IMR-90 (cell line): ENCODE data around the gene JMJD7. TPM values are rescaled to one million over a fixed set of nuclear protein-coding genes. Genes with fewer than 3 reads are reported as not detected.
A peak's percentile ranks its signal among the peaks of the same experiment; 100 is the strongest.

ENCODE experiments used
- ATAC-seq: fragments of 200-7000 bp; cut with Tn5 transposase; 2 replicates; pipeline ENCODE4 v1.9.1; 2020; ENCODE audit warnings: low read depth, mild to moderate bottlenecking, moderate library complexity
- BruUV-seq: library from RNA; stranded (reverse); fragments of 400-500 nt; replicated peaks from 2 replicates; lab custom pipeline; 2021; lab: Mats Ljungman, UMichigan
- CTCF ChIA-PET: fragments of 300-600 bp; formaldehyde crosslinking; extraction: SDS; loops from one replicate; lab custom pipeline; 2021; ENCODE audit warnings: antibody characterized with exemption; lab: Yijun Ruan, JAX
- POLR2A ChIA-PET: fragments of 300-600 bp; sonication (Branson Sonifier 250); formaldehyde crosslinking; loops from one replicate; lab custom pipeline; 2022; ENCODE audit warnings: antibody characterized with exemption; ENCODE audit not compliant: unreplicated experiment; lab: Charles Lee
- DNase-seq: peaks from one replicate; pipeline ENCODE4 v3.0.0; 2013
- H2AFZ ChIP-seq: replicated peaks from 2 replicates; pipeline ENCODE3; 2013; ENCODE audit warnings: low read length, mild to moderate bottlenecking; ENCODE audit not compliant: poor library complexity
- H2AK5ac ChIP-seq: 2 replicates; pipeline ENCODE4 v1.6.1; 2013; ENCODE audit warnings: low read depth, low read length, inconsistent platforms
- H2AK9ac ChIP-seq: replicated peaks from 2 replicates; pipeline ENCODE3; 2013; ENCODE audit warnings: mild to moderate bottlenecking, low read depth, low read length, moderate library complexity; ENCODE audit not compliant: poor library complexity
- H2BK120ac ChIP-seq: 2 replicates; pipeline ENCODE4 v1.6.1; 2013; ENCODE audit warnings: low read depth, low read length, inconsistent platforms
- H2BK15ac ChIP-seq: 3 replicates; pipeline ENCODE4 v1.6.1; 2013; ENCODE audit warnings: low read depth, low read length, inconsistent platforms
- H2BK20ac ChIP-seq: 2 replicates; pipeline ENCODE4 v1.6.1; 2013; ENCODE audit warnings: low read depth, mild to moderate bottlenecking, inconsistent platforms, low read length, moderate library complexity
- H2BK5ac ChIP-seq: 2 replicates; pipeline ENCODE4 v1.6.1; 2013; ENCODE audit warnings: mild to moderate bottlenecking, low read depth, low read length, inconsistent platforms; ENCODE audit not compliant: poor library complexity, severe bottlenecking
- H3K14ac ChIP-seq: replicated peaks from 2 replicates; pipeline ENCODE4 v1.6.1; 2013; ENCODE audit warnings: low read depth, low read length, inconsistent platforms
- H3K18ac ChIP-seq: 2 replicates; pipeline ENCODE4 v1.6.1; 2013; ENCODE audit warnings: low read depth, low read length, control low read depth
- H3K23ac ChIP-seq: 2 replicates; pipeline ENCODE4 v1.6.1; 2013; ENCODE audit warnings: low read depth, low read length, inconsistent platforms
- H3K27ac ChIP-seq: 2 replicates; pipeline ENCODE4 v1.5.1; 2013; ENCODE audit warnings: mild to moderate bottlenecking, control low read depth, low read length; ENCODE audit not compliant: insufficient read depth
- H3K27me3 ChIP-seq: 2 replicates; pipeline ENCODE4 v1.6.1; 2013; ENCODE audit warnings: low read length; ENCODE audit not compliant: control insufficient read depth, insufficient read depth
- H3K36me3 ChIP-seq: 2 replicates; pipeline ENCODE4 v1.6.1; 2013; ENCODE audit warnings: low read length, mixed read lengths; ENCODE audit not compliant: control insufficient read depth, insufficient read depth
- H3K4ac ChIP-seq: 2 replicates; pipeline ENCODE4 v1.6.1; 2013; ENCODE audit warnings: low read depth, low read length, inconsistent platforms
- H3K4me1 ChIP-seq: 2 replicates; pipeline ENCODE4 v1.6.1; 2013; ENCODE audit warnings: low read length, mixed read lengths; ENCODE audit not compliant: control insufficient read depth, insufficient read depth
- H3K4me2 ChIP-seq: 2 replicates; pipeline ENCODE4 v1.6.1; 2013; ENCODE audit warnings: low read depth, mild to moderate bottlenecking, control low read depth, low read length, moderate library complexity
- H3K4me3 ChIP-seq: 2 replicates; pipeline ENCODE4 v1.5.1; 2013; ENCODE audit warnings: low read depth, mild to moderate bottlenecking, control low read depth, low read length, moderate library complexity; ENCODE audit not compliant: insufficient read depth
- H3K56ac ChIP-seq: 2 replicates; pipeline ENCODE4 v1.6.1; 2013; ENCODE audit warnings: low read length, inconsistent platforms; ENCODE audit not compliant: insufficient read depth; ENCODE audit errors: extremely low read depth
- H3K79me1 ChIP-seq, 2 experiments: 2 replicates each; pipeline ENCODE4 v1.6.1; 2013; ENCODE audit warnings: low read length in 2 of 2, inconsistent platforms in 1 of 2, low read depth in 1 of 2
- H3K9ac ChIP-seq: 2 replicates; pipeline ENCODE4 v1.6.1; 2013; ENCODE audit warnings: low read depth, low read length, control low read depth
- H3K9me1 ChIP-seq: 2 replicates; pipeline ENCODE4 v1.6.1; 2013; ENCODE audit warnings: low read length, inconsistent platforms; ENCODE audit not compliant: insufficient read depth
- H3K9me3 ChIP-seq: 2 replicates; pipeline ENCODE4 v1.6.1; 2013; ENCODE audit warnings: low read length; ENCODE audit not compliant: control insufficient read depth, insufficient read depth
- H4K20me1 ChIP-seq: 2 replicates; pipeline ENCODE4 v1.6.1; 2013; ENCODE audit warnings: low read length, inconsistent platforms; ENCODE audit not compliant: insufficient read depth
- H4K5ac ChIP-seq: 2 replicates; pipeline ENCODE4 v1.6.1; 2013; ENCODE audit warnings: mild to moderate bottlenecking, low read depth, low read length, control low read depth
- H4K8ac ChIP-seq, 2 experiments: 2 replicates each; pipeline ENCODE4 v1.6.1; 2013; ENCODE audit warnings: low read depth in 2 of 2, low read length in 2 of 2, control low read depth in 1 of 2, inconsistent platforms in 1 of 2
- H4K91ac ChIP-seq: 2 replicates; pipeline ENCODE4 v1.6.1; 2013; ENCODE audit warnings: low read depth, low read length, inconsistent platforms; ENCODE audit not compliant: insufficient read depth
- BHLHE40 ChIP-seq: fragments of 150-350 bp; IDR thresholded peaks from 2 replicates; pipeline ENCODE4 v1.6.1; 2016; ENCODE audit warnings: mild to moderate bottlenecking, low read depth, low read length
- FOS ChIP-seq: fragments of 150-350 bp; IDR thresholded peaks from 2 replicates; pipeline ENCODE4 v1.6.1; 2016; ENCODE audit warnings: low read depth, low read length
- RCOR1 ChIP-seq: IDR thresholded peaks from 2 replicates; pipeline ENCODE4 v1.6.1; 2012; ENCODE audit warnings: mild to moderate bottlenecking, low read length, improper control_type of control experiment; ENCODE audit not compliant: insufficient replicate concordance
- WGBS, 2 experiments: methylation state at CpG; one replicate each; pipeline versions ENCODE4 v1.1.5 to v1.1.7; 2013; ENCODE audit warnings: missing lambda C conversion rate in 2 of 2; ENCODE audit not compliant: insufficient read length in 1 of 2; ENCODE audit errors: extremely low coverage in 2 of 2; 5-methylcytosine and 5-hydroxymethylcytosine counted together
- dilution Hi-C: fragments of 300-500 bp; cut with HindIII; formaldehyde crosslinking; loops from one replicate; pipeline ENCODE4 v1.14.3; 2018; ENCODE audit warnings: low sequenced_read_pairs; ENCODE audit not compliant: unreplicated experiment
- in situ Hi-C: fragments of 300-500 bp; cut with MboI; formaldehyde crosslinking; loops from 3 replicates; pipeline ENCODE4 v1.14.3; 2019; ENCODE audit warnings: low sequenced_read_pairs, inconsistent platforms, mixed read lengths
- intact Hi-C: fragments of 100-400 bp; cut with micrococcal nuclease; formaldehyde crosslinking; loops from 2 replicates; pipeline ENCODE4 v1.10.0; 2022
- polyA plus RNA-seq, 3 experiments: library from polyadenylated mRNA; depleted of rRNA; stranded (reverse); fragments of >200 nt; gene quantifications; 2 replicates each; pipeline ENCODE4 v1.2.3, GENCODE V29; 2012; ENCODE audit warnings: low replicate concordance in 1 of 3
- total RNA-seq: library from RNA; depleted of rRNA; stranded (reverse); fragments of >200 nt; gene quantifications from 2 replicates; pipeline ENCODE4 v1.2.3, GENCODE V29; 2012

Gene JMJD7
- total and polyA plus RNA-seq, 2 of the 4 experiments (the other 2 are of a cell fraction) = 5.0 to 6.3 TPM

DNA sequence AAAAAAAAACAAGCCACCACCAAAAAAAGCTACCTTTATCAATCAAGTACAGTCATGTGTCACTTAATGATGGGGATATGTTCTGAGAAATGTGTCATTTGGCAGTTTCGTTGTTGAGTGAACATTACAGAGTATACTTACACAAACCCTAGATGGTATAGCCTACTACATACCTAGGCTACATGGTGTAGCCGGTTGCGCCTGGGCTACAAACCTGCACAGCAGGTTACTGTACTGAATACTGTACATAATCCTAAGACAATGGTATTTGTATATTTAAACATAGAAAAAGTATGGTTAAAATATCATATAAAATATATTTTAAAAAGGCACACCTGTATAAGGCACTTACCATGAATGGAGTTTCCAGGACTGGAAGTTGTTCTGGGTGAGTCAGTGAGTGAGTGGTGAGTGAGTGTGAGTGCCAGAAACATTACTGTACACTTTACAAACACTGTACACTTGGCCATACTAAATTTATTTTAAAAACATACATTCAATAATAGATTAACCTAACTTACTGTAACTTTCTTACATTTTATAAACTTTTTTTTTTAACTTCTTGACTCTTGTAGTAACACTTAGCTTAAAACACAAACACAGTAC lies 25.9 kb upstream of the JMJD7 start:
- Histone ChIP-seq H3K4me1 (peaks cover 7% of the 10 kb centered on the region), H3K79me1 (peaks cover 41 to 79% of the 10 kb centered on the region in 2 experiments), H4K8ac (no peak overlapping the region), H2AFZ (no peak overlapping the region), H3K4me2 (no peak overlapping the region), H2AK5ac (0 out of 2 replicates have a peak overlapping the region, but pooled peaks have one; percentile 56), H3K9ac (no peak overlapping the region), H3K4ac (no peak overlapping the region), H2BK15ac (no peak overlapping the region), H3K56ac (no peak overlapping the region), H3K9me1 (peaks cover 35% of the 10 kb centered on the region), H2BK20ac (peak overlapping the region; percentile 27; the same call in 1 of the 2 replicates), H3K36me3 (peaks cover 12% of the 10 kb centered on the region), H3K23ac (no peak overlapping the region), H3K14ac (no peak overlapping the region), H4K20me1 (0 out of 2 replicates have a peak, but pooled peaks cover 3% of the 10 kb centered on the region), H2BK5ac (no peak overlapping the region), H3K4me3 (no peak overlapping the region), H3K27ac (no peak overlapping the region), H2AK9ac (no peak overlapping the region), H3K18ac (no peak overlapping the region), H4K5ac (no peak overlapping the region), H4K91ac (no peak overlapping the region), H3K27me3 (no peaks in the 10 kb centered on the region), H2BK120ac (no peak overlapping the region), H3K9me3 (no peaks in the 10 kb centered on the region)
- dilution Hi-C loops = no loop called here
- ATAC-seq (peak; percentile 68), DNase-seq (peak; percentile 77)
- in situ Hi-C loops = no loop called here
- no CpG with 5 or more reads among the region's 3 CpGs for WGBS, 2 experiments
- intact Hi-C loops = no loop called here
- ChIA-PET CTCF (interaction anchor here (0.8 to 1.9 kb wide), 4 partner anchors 8 to 29 kb away, joined by 4 to 6 read pairs (median 4); partner anchors contain the start of gene MAPKBP1), POLR2A (interaction anchor here (0.6 kb wide), 1 partner anchor 240 kb away, joined by 4 read pairs; no protein-coding TSS in a partner anchor)
- BruUV-seq = no TSS peak
- no peak for TF ChIP-seq BHLHE40
- no peak for TF ChIP-seq RCOR1
- 0 out of 2 replicates have a peak, but pooled peaks have one; percentile 30 for TF ChIP-seq FOS
